ENCODE measurements around the gene HDAC4. TPM values are rescaled to one million over a fixed set of nuclear protein-coding genes. Genes with fewer than 3 reads are reported as not detected.

The HDAC4 gene
- total and polyA plus RNA-seq, 9 donors, result 7.0 to 74.0 (median 46.3) TPM

DNA sequence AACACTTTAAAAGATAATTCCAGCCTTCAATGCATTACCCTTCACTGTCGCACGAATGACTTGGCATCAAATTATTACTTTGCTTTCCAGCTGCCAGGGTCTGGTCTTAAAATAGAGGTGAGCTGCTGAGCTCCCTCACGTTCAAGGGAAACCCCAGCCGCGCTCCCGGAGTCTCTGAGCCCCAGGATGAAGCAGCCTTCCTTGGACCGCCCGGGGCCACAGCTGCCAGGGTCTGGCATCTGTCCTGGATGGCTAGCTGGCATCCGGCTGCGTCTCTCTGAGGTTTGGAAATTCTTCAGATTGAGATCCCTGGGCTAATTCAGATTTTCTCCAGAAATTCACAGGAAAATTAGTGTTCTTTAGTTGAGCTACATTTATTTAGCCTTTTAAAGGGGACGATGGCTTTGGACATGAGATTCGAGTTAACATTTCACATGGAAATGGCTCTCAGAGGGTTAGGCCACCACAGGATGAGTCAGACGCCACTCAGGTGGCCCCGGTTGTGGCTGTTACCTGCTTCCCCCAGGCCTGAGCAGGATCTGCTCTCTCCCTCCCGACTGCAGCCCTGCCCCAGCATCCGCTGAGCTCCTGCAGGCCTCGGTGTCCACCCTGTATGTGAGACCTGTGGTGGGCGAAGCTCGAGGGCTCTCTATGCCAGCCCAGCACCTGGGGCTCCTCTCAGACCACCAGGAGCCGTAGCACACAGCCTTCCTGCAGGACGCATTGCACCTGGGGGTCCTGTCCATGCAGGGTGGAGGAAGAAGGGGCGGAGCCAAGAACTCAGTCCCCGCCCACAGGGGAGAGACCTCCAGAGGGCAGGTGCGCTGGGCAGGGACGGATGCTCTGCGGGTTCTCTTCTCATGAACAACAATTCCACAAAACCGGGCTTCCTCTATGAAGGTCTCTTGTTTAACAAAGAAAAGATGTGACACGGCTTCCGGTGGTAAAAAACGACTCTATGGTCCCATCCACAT lies 297.4 kb downstream of the HDAC4 start:
- Histone ChIP-seq H3K27ac (no peak overlapping the region), H3K4me3 (no peak overlapping the region), H3K27me3 (no peaks in the 10 kb centered on the region), H3K4me1 (ENCODE audit: insufficient read depth) (no peaks in the 10 kb centered on the region), H3K9me3 (no peaks in the 10 kb centered on the region), H3K36me3 (no peaks in the 10 kb centered on the region)
- WGBS, 3 donors, result 91 to 93% (median 91%) methylated on average over 30 of the region's 30 CpGs
- intact Hi-C loops (cut with DNase I), result no loop called here
- DNase-seq, result no peak
- TF ChIP-seq EP300 (IDR thresholded peaks at IDR 0.05) (no peak), POLR2A (IDR thresholded peaks at IDR 0.05) (no peak), CTCF (IDR thresholded peaks at IDR 0.05) (no peak)

- no peak overlapping the region for H3K4me3 ChIP-seq
- no peak overlapping the region for H3K27ac ChIP-seq
- H3K4me1 ChIP-seq (ENCODE audit: insufficient read depth), result no peaks in the 10 kb centered on the region
- H3K9me3 ChIP-seq, result no peaks in the 10 kb centered on the region
- DNase-seq, result no peak
- no peaks in the 10 kb centered on the region for H3K27me3 ChIP-seq
- TF ChIP-seq CTCF (IDR thresholded peaks at IDR 0.05) (no peak), POLR2A (IDR thresholded peaks at IDR 0.05) (no peak), EP300 (IDR thresholded peaks at IDR 0.05) (no peak)
- H3K36me3 ChIP-seq, result no peaks in the 10 kb centered on the region
- 83 to 90% (median 85%) methylated on average over 5 of the region's 5 CpGs for WGBS, 3 donors
- intact Hi-C loops (cut with DNase I), result no loop called here
These were observed 298.6 kb downstream of the HDAC4 start for GRCh38 chr2:239102266-239102665.

DNA sequence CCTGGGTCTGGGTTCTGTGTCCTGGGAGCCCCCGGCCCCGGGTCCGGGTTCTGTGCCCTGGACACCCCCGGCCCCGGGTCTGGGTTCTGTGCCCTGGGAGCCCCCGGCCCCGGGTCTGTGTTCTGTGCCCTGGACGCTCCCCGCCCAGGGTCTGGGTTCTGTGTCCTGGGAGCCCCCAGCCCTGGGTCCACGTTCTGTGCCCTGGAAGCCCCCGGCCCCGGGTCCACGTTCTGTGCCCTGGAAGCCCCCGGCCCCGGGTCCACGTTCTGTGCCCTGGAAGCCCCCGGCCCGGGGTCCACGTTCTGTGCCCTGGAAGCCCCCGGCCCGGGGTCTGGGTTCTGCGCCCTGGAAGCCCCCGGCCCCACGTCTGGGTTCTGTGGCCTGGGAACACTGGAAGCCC lies 299.0 kb downstream of the HDAC4 start:
- no peaks in the 10 kb centered on the region for H3K9me3 ChIP-seq
- TF ChIP-seq EP300 (IDR thresholded peaks at IDR 0.05) (no peak), CTCF (IDR thresholded peaks at IDR 0.05) (no peak), POLR2A (IDR thresholded peaks at IDR 0.05) (no peak)
- H3K4me1 ChIP-seq (ENCODE audit: insufficient read depth), result no peaks in the 10 kb centered on the region
- intact Hi-C loops (cut with DNase I), result no loop called here
- H3K4me3 ChIP-seq, result no peak overlapping the region
- H3K36me3 ChIP-seq, result no peaks in the 10 kb centered on the region
- no peak overlapping the region for H3K27ac ChIP-seq
- 91 to 96% (median 94%) methylated on average over 23 to 24 of the region's 24 CpGs for WGBS, 3 donors
- no peaks in the 10 kb centered on the region for H3K27me3 ChIP-seq
- no peak for DNase-seq

DNA sequence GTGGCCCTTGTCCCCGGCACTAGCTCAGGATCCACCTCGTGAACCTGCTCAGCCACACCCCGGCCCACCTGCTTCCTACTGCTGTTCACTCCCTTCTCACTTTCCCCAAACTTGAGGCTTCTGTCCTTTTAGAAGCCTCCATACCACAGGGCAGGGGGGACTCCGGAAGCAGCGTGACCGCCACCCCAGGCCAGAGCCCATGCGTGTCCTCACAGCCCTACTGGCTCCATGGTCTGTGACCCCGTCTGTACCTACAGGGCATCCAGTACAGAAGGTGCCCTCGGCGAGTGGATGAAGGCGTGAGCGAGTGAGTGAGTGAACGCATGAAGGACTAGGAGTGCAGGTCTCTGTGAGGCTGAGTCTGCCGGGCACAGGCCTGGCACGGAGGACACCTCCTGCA lies 299.7 kb downstream of the HDAC4 start:
- no peaks in the 10 kb centered on the region for H3K27me3 ChIP-seq
- no peak overlapping the region for H3K27ac ChIP-seq
- DNase-seq, result no peak
- TF ChIP-seq CTCF (IDR thresholded peaks at IDR 0.05), result no peak
- no peak for TF ChIP-seq POLR2A (IDR thresholded peaks at IDR 0.05)
- H3K4me3 ChIP-seq, result no peak overlapping the region
- 96 to 97% (median 96%) methylated on average over 15 of the region's 15 CpGs for WGBS, 3 donors
- no peaks in the 10 kb centered on the region for H3K4me1 ChIP-seq (ENCODE audit: insufficient read depth)
- intact Hi-C loops (cut with DNase I), result no loop called here
- no peaks in the 10 kb centered on the region for H3K9me3 ChIP-seq
- no peaks in the 10 kb centered on the region for H3K36me3 ChIP-seq
